Measurements from ENCODE around the gene CABP1. TPM values are rescaled to one million over a fixed set of nuclear protein-coding genes. Genes with fewer than 3 reads are reported as not detected.

The CABP1 gene
- total RNA-seq (2022; extraction: Qiagen RNA extraction; ENCODE audit: low read depth): 0.27 to 0.60 TPM (median 0.38 TPM) in 5 replicates

GRCh38 chr12:120639771-120640721, at the start of gene CABP1:
Gene CABP1 (plus strand): TSS chr12:120640626. CDS start chr12:120640686, 60 bp downstream.

DNA sequence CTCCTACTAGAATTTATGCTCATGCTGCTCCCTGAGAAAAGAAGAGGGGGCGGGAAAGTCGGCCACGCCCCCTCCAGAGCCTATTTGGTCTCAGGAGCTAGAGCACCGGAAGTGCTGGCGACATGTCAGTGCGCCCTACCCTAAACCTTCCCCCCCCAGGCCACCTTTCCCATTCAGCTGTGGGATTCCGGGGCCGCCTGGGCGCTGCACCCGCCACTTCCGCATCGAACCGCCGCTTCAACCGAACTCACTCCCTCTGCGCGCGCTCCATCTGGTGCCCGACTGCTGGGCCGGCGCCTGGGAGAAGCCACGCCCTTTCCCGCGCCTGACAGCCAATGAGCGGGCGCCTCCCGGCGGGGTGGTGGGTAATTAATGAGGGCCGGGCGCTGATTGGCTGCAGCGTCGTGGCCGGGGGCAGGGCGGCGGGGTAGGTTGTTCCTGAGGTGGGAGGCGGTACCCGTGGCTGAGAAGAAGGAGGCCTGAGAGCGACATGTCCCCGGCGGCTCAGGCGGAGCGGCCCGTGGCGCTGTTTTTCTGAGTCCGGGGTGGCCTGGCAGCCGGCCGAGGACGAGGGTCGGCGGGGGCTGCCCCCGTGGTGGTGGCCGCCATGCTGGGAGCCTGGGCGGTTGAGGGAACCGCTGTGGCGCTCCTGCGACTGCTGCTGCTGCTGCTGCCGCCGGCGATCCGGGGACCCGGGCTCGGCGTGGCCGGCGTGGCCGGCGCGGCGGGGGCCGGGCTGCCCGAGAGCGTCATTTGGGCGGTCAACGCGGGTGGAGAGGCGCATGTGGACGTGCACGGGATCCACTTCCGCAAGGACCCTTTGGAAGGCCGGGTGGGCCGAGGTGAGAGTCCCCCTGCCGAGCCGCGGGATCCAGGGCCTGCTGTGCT, 46.5 kb downstream of the CABP1 start, which contains the start of gene MLEC:
Gene MLEC (plus strand): TSS at position 460 of the 888 bp plus-strand sequence. CDS start 148 bp downstream, at position 608.

DNA sequence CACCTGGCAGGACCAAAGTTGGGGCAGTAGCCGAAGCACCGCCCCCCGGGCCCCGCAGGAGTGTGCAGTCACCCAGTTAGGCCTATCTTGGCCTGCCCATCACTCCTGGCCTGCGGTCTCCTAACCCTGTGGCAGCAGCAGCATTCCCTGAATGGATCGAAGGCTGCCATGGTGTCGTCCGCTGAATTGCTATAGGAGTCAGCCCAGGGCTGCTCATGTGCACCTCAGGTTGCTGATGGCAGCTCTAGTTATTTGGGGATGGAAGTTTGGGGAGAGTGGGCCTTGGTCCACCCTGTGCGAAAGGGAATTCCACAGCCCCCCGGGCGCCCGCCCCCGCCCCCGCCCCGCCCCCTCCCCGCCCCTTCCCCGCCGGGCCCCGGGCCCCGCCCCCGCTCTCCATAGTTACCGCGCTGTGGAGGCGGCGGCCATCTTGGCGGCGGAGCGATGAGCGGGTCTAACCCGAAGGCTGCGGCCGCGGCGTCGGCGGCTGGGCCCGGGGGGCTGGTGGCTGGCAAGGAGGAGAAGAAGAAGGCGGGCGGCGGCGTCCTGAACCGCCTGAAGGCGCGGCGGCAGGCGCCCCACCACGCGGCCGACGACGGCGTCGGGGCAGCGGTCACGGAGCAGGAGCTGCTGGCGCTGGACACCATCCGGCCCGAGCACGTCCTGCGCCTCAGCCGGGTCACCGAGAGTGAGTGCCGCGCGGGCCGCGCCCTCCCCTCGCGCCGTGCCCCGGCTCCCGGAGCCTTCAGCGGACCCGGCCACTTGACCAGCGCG, 69.8 kb downstream of the CABP1 start, which contains the start of gene UNC119B:
Gene UNC119B (plus strand): TSS at position 428 of the 774 bp plus-strand sequence. CDS start 17 bp downstream, at position 445.

Other genes starting within 250 kb of the CABP1 start
- gene COX6A1, start 202.5 kb upstream of the CABP1 start, total RNA-seq (2022; extraction: Qiagen RNA extraction; ENCODE audit: low read depth): 780 to 819 TPM (median 788 TPM) in 5 replicates
- 70.8 to 85.1 TPM (median 80.4 TPM) in 5 replicates for gene TRIAP1, start 194.2 kb upstream of the CABP1 start, total RNA-seq (2022; extraction: Qiagen RNA extraction; ENCODE audit: low read depth)
- 20.4 to 29.3 TPM (median 26.5 TPM) in 5 replicates for gene GATC, start 194.2 kb upstream of the CABP1 start, total RNA-seq (2022; extraction: Qiagen RNA extraction; ENCODE audit: low read depth)
- gene SRSF9, start 170.9 kb upstream of the CABP1 start, total RNA-seq (2022; extraction: Qiagen RNA extraction; ENCODE audit: low read depth): 174 to 227 TPM (median 219 TPM) in 5 replicates
- gene DYNLL1, start 144.5 kb upstream of the CABP1 start, total RNA-seq (2022; extraction: Qiagen RNA extraction; ENCODE audit: low read depth): 628 to 719 TPM (median 667 TPM) in 5 replicates
- 27.4 to 29.6 TPM (median 27.9 TPM) in 5 replicates for gene COQ5, start 111.5 kb upstream of the CABP1 start, total RNA-seq (2022; extraction: Qiagen RNA extraction; ENCODE audit: low read depth)
- 96.8 to 114 TPM (median 106 TPM) in 5 replicates for gene RNF10, start 106.3 kb upstream of the CABP1 start, total RNA-seq (2022; extraction: Qiagen RNA extraction; ENCODE audit: low read depth)
- 51.4 to 60.8 TPM (median 52.9 TPM) in 5 replicates for gene POP5, start 59.2 kb upstream of the CABP1 start, total RNA-seq (2022; extraction: Qiagen RNA extraction; ENCODE audit: low read depth)
- gene MLEC, start 46.5 kb downstream of the CABP1 start, total RNA-seq (2022; extraction: Qiagen RNA extraction; ENCODE audit: low read depth): 91.9 to 106 TPM (median 101 TPM) in 5 replicates
- gene UNC119B, start 69.8 kb downstream of the CABP1 start, total RNA-seq (2022; extraction: Qiagen RNA extraction; ENCODE audit: low read depth): 25.9 to 31.2 TPM (median 29.7 TPM) in 5 replicates
- gene ACADS, start 85.2 kb downstream of the CABP1 start, total RNA-seq (2022; extraction: Qiagen RNA extraction; ENCODE audit: low read depth): 9.7 to 10.3 TPM (median 9.8 TPM) in 5 replicates

Measured in A549 treated with DMSO at 1 μM for 4 hours (cell line).